Pancreas (tissue), 10 donors: ENCODE measurements around the gene SLC35F1. TPM values are rescaled to one million over a fixed set of nuclear protein-coding genes. Genes with fewer than 3 reads are reported as not detected.

ENCODE experiments used
- ATAC-seq, 4 donors: fragments of 200-7000 bp; cut with Tn5 transposase; one replicate each; pipeline versions ENCODE4 v1.8.0 to v1.9.1; 2020; ENCODE audit warnings: mild to moderate bottlenecking in 4 of 4, moderate library complexity in 4 of 4
- DNase-seq, 6 donors: peaks; one replicate each; pipeline ENCODE4 v3.0.0-alpha.2; 2020
- FAIRE-seq: peaks from 2 replicates; lab custom pipeline; 2012; peaks lifted over from hg19 to GRCh38; lab: Jason Lieb, UNC
- H3K27ac ChIP-seq, 4 donors: fragments of 200-600 bp; sonication (generic); 1 replicate in 3 of 4; 2 replicates in 1 of 4; pipeline versions ENCODE4 v1.5.0 to v1.8.0; 2020
- H3K27me3 ChIP-seq, 4 donors: fragments of 200-600 bp; one replicate each; pipeline ENCODE4 v1.8.0; 2021
- H3K36me3 ChIP-seq, 3 donors: fragments of 200-600 bp; sonication (generic) in 1 of 3; one replicate each; pipeline versions ENCODE4 v1.5.0 to v1.8.0; 2020 to 2021
- H3K4me1 ChIP-seq, 3 donors: fragments of 200-600 bp; one replicate each; pipeline ENCODE4 v1.8.0; 2021
- H3K4me3 ChIP-seq, 4 donors: fragments of 200-600 bp; sonication (generic) in 2 of 4; one replicate each; pipeline versions ENCODE4 v1.5.0 to v1.8.0; 2020 to 2021
- H3K9me3 ChIP-seq, 4 donors: fragments of 200-600 bp; one replicate each; pipeline ENCODE4 v1.8.0; 2021
- CTCF ChIP-seq, 4 donors: fragments of 200-600 bp; sonication (generic) in 3 of 4; IDR thresholded peaks; one replicate each; pipeline versions ENCODE4 v1.5.0 to v1.8.0; 2021; ENCODE audit warnings: antibody characterized with exemption in 4 of 4
- WGBS, 2 donors: extraction: QIAGEN DNeasy Blood & Tissue Kit; methylation state at CpG; one replicate each; pipeline ENCODE4 v1.1.7; 2013; 5-methylcytosine and 5-hydroxymethylcytosine counted together
- intact Hi-C, 3 donors: fragments of 100-400 bp; cut with DNase I; formaldehyde crosslinking; loops; one replicate each; pipeline versions ENCODE4 v1.11.1 to v1.14.2; 2022
- polyA plus RNA-seq, 2 donors: library from polyadenylated mRNA; stranded (reverse); fragments of 200-250 nt; gene quantifications; one replicate each; pipeline ENCODE4 v1.2.3, GENCODE V29; 2013
- total RNA-seq, 6 donors: library from RNA; stranded (reverse); fragmentation: NEBNext Ultra II Directional in 4 of 6; extraction: Animal tissue kit (Norgen Biotek cat#: 25700) in 4 of 6; gene quantifications; one replicate each; pipeline versions ENCODE4 v1.2.1 to v1.2.4, GENCODE V29; 2021 to 2023
- donor health status: healthy with polysubstance abuse.
- donor health status: DM: no; HTN: no; CAD: no; lungs with moderate emphysema.
- donor health status: DM: no; HTN: no; CAD: no.
- donor health status: control.
- donor health status: control.
- donor health status: Bipolar disorder and iron deficiency.
- donor health status: DM: yes; HTN: yes; CAD: no.
- donor health status: DM: no; HTN: no; CAD: no.
- donor health status: DM: no; HTN: no; CAD: no.
- donor health status: DM: yes; HTN: yes; CAD: no.

The SLC35F1 gene
- total and polyA plus RNA-seq, 8 donors = 0.14 to 2.1 (median 0.29) TPM

- no peaks in the 10 kb centered on the region for H3K36me3 ChIP-seq
- TF ChIP-seq CTCF (IDR thresholded peaks at IDR 0.05) = no peak
- FAIRE-seq = no peak
- ATAC-seq = no peak
- no peak overlapping the region for H3K4me3 ChIP-seq
- peaks cover 0 to 4% (median 0%) of the 10 kb centered on the region in 3 donors for H3K4me1 ChIP-seq
- H3K9me3 ChIP-seq = no peaks in the 10 kb centered on the region
- intact Hi-C loops = no loop called here
- 81 to 82% methylated on average over 1 of the region's 1 CpG for WGBS, 2 donors
- DNase-seq = no peak
- H3K27ac ChIP-seq = no peak overlapping the region
- H3K27me3 ChIP-seq = no peaks in the 10 kb centered on the region
These were observed 295.5 kb downstream of the SLC35F1 start for GRCh38 chr6:118202517-118202916.

- H3K27ac ChIP-seq = no peak overlapping the region
- no peaks in the 10 kb centered on the region for H3K36me3 ChIP-seq
- H3K9me3 ChIP-seq = no peaks in the 10 kb centered on the region
- DNase-seq = no peak
- no peak overlapping the region for H3K4me3 ChIP-seq
- peaks cover 0 to 4% (median 0%) of the 10 kb centered on the region in 3 donors for H3K4me1 ChIP-seq
- FAIRE-seq = no peak
- no peak for ATAC-seq
- no peaks in the 10 kb centered on the region for H3K27me3 ChIP-seq
- TF ChIP-seq CTCF (IDR thresholded peaks at IDR 0.05) = no peak
- intact Hi-C loops = no loop called here
These were observed 296.5 kb downstream of the SLC35F1 start for GRCh38 chr6:118203545-118203944.

- intact Hi-C loops = no loop called here
- H3K27ac ChIP-seq = no peak overlapping the region
- no peak overlapping the region for H3K4me3 ChIP-seq
- 58 to 83% methylated on average over 1 of the region's 1 CpG for WGBS, 2 donors
- no peak for FAIRE-seq
- no peak for TF ChIP-seq CTCF (IDR thresholded peaks at IDR 0.05)
- no peak for DNase-seq
- H3K9me3 ChIP-seq = no peaks in the 10 kb centered on the region
- ATAC-seq = no peak
- H3K4me1 ChIP-seq = no peaks in the 10 kb centered on the region
- no peaks in the 10 kb centered on the region for H3K27me3 ChIP-seq
- H3K36me3 ChIP-seq = no peaks in the 10 kb centered on the region
These were observed 299.2 kb downstream of the SLC35F1 start for GRCh38 chr6:118206221-118206620.

- Histone ChIP-seq H3K36me3 (no peaks in the 10 kb centered on the region), H3K27ac (no peak overlapping the region), H3K9me3 (no peaks in the 10 kb centered on the region), H3K4me3 (no peak overlapping the region), H3K4me1 (no peaks in the 10 kb centered on the region), H3K27me3 (no peaks in the 10 kb centered on the region)
- WGBS, 2 donors = 81 to 94% methylated on average over 10 of the region's 10 CpGs
- DNase-seq (no peak), FAIRE-seq (no peak), ATAC-seq (no peak)
- no peak for TF ChIP-seq CTCF (IDR thresholded peaks at IDR 0.05)
- intact Hi-C loops = no loop called here
These were observed 300.9 kb downstream of the SLC35F1 start for GRCh38 chr6:118207947-118208346.

GRCh38 chr6:118212451-118213173 lies 305.5 kb downstream of the SLC35F1 start:
- ATAC-seq = no peak
- no peaks in the 10 kb centered on the region for H3K9me3 ChIP-seq
- TF ChIP-seq CTCF (IDR thresholded peaks at IDR 0.05) = no peak
- no peak overlapping the region for H3K4me3 ChIP-seq
- no peaks in the 10 kb centered on the region for H3K4me1 ChIP-seq
- WGBS, 2 donors = 94 to 95% methylated on average over 4 of the region's 4 CpGs
- no peak overlapping the region for H3K27ac ChIP-seq
- no peak for FAIRE-seq
- DNase-seq = no peak
- intact Hi-C loops = no loop called here
- no peaks in the 10 kb centered on the region for H3K27me3 ChIP-seq
- H3K36me3 ChIP-seq = no peaks in the 10 kb centered on the region
